ENCODE data around the gene TMEM219.
"Not testable (repeated sequence)": the region's sequence is repeated elsewhere in the genome, so short reads cannot be mapped to it uniquely, and the experiment has no call there.

TMEM219 gene

GRCh38 chr16:29951625-29952365 lies 10.1 kb upstream of the TMEM219 start:
- DNase-seq (ENCODE audit: low spot score), result no peak

GRCh38 chr16:29958756-29959155 lies 3.1 kb upstream of the TMEM219 start:
- DNase-seq (ENCODE audit: low spot score), result no peak

- no peak for DNase-seq (ENCODE audit: low spot score)
Measured at GRCh38 chr16:29959293-29959692, 2.6 kb upstream of the TMEM219 start.

- not testable (repeated sequence) for DNase-seq (ENCODE audit: low spot score)
Measured at GRCh38 chr16:29959821-29960220, 2.1 kb upstream of the TMEM219 start.

- no peak for DNase-seq (ENCODE audit: low spot score)
Measured at GRCh38 chr16:29961127-29961478, 776 bp upstream of the TMEM219 start.

GRCh38 chr16:29962344-29962994 lies 590 bp downstream of the TMEM219 start:
- DNase-seq (ENCODE audit: low spot score), result peak; percentile 58

GRCh38 chr16:29963021-29963743 lies 1.3 kb downstream of the TMEM219 start:
- no peak for DNase-seq (ENCODE audit: low spot score)

GRCh38 chr16:29968205-29968604 lies 6.3 kb downstream of the TMEM219 start:
- no peak for DNase-seq (ENCODE audit: low spot score)

- DNase-seq (ENCODE audit: low spot score), result no peak
Measured at GRCh38 chr16:29971304-29971703, 9.4 kb downstream of the TMEM219 start.

GRCh38 chr16:29972500-29972899 lies 10.6 kb downstream of the TMEM219 start:
- DNase-seq (ENCODE audit: low spot score), result no peak

- no peak for DNase-seq (ENCODE audit: low spot score)
Measured at GRCh38 chr16:29972992-29973383, 11.1 kb downstream of the TMEM219 start.

- DNase-seq (ENCODE audit: low spot score), result peak; percentile 100
Measured at GRCh38 chr16:29973384-29974246, 11.7 kb downstream of the TMEM219 start, which contains the start of gene TAOK2. TSS of gene TAOK2 (plus strand) at chr16:29973868. CDS start at chr16:29977773, 3,905 bp downstream.

GRCh38 chr16:29974291-29975133 lies 12.6 kb downstream of the TMEM219 start:
- peak; percentile 22 for DNase-seq (ENCODE audit: low spot score)

- no peak for DNase-seq (ENCODE audit: low spot score)
Measured at GRCh38 chr16:29975134-29975538, 13.3 kb downstream of the TMEM219 start.

GRCh38 chr16:29975811-29976511 lies 14.1 kb downstream of the TMEM219 start:
- no peak for DNase-seq (ENCODE audit: low spot score)

GRCh38 chr16:29977063-29977825 lies 15.4 kb downstream of the TMEM219 start:
- no peak for DNase-seq (ENCODE audit: low spot score)

- no peak for DNase-seq (ENCODE audit: low spot score)
Measured at GRCh38 chr16:29978081-29978480, 16.2 kb downstream of the TMEM219 start.

- no peak for DNase-seq (ENCODE audit: low spot score)
Measured at GRCh38 chr16:29978564-29979270, 16.8 kb downstream of the TMEM219 start.
